Vagina (tissue), 2 donors: ENCODE data around the gene NHSL2. TPM values are rescaled to one million over a fixed set of nuclear protein-coding genes. Genes with fewer than 3 reads are reported as not detected.

Source experiments
- DNase-seq, 2 donors: peaks; one replicate each; pipeline ENCODE4 v3.0.0-alpha.2; 2017; ENCODE audit errors: extremely low spot score in 2 of 2
- H3K27ac ChIP-seq: fragments of 200-600 bp; sonication (generic); one replicate; pipeline ENCODE4 v1.5.1; 2019
- H3K27me3 ChIP-seq: fragments of 200-600 bp; sonication (generic); one replicate; pipeline ENCODE4 v1.5.1; 2019
- H3K36me3 ChIP-seq, 2 donors: fragments of 200-600 bp; sonication (generic); one replicate each; pipeline ENCODE4 v1.5.1; 2017 to 2019
- H3K4me1 ChIP-seq: fragments of 200-600 bp; sonication (generic); one replicate; pipeline ENCODE4 v1.5.1; 2019
- H3K4me3 ChIP-seq, 2 donors: fragments of 200-600 bp; sonication (generic); 1 replicate in 1 of 2; 2 replicates in 1 of 2; pipeline ENCODE4 v1.5.1; 2016 to 2019
- H3K9me3 ChIP-seq: fragments of 200-600 bp; sonication (generic); one replicate; pipeline ENCODE4 v1.5.1; 2019
- POLR2A ChIP-seq, 2 donors: fragments of 450-650 bp; IDR thresholded peaks; one replicate each; pipeline ENCODE4 v1.6.1; 2017; ENCODE audit warnings: antibody characterized with exemption in 2 of 2, mild to moderate bottlenecking in 2 of 2, moderate library complexity in 2 of 2
- POLR2AphosphoS5 ChIP-seq, 2 donors: sonication (generic); formaldehyde crosslinking; IDR thresholded peaks; one replicate each; pipeline ENCODE4 v1.9.0; 2017; ENCODE audit warnings: antibody characterized with exemption in 2 of 2, mild to moderate bottlenecking in 2 of 2, low read depth in 1 of 2; ENCODE audit not compliant: insufficient read depth in 1 of 2
- intact Hi-C: fragments of 100-400 bp; cut with DNase I; formaldehyde crosslinking; loops from one replicate; pipeline ENCODE4 v1.15.1; 2023
- total RNA-seq: library from RNA; depleted of rRNA; stranded (reverse); fragments of >200 nt; gene quantifications from one replicate; pipeline ENCODE4 v1.2.3, GENCODE V29; 2016
- TF ChIP-seq, protein P1 (sequence below), 3 experiments: fragments of 450-650 bp in 2 of 3; fragments of 200-600 bp in 1 of 3; sonication (generic) in 1 of 3; IDR thresholded peaks; one replicate each; pipeline ENCODE4 v1.5.1; 2017 to 2019; ENCODE audit warnings: antibody characterized with exemption in 3 of 3, mild to moderate bottlenecking in 2 of 3, moderate library complexity in 2 of 3

NHSL2 gene
- total RNA-seq, 1 donor from 2014 or later, result 12.3 TPM

DNA sequence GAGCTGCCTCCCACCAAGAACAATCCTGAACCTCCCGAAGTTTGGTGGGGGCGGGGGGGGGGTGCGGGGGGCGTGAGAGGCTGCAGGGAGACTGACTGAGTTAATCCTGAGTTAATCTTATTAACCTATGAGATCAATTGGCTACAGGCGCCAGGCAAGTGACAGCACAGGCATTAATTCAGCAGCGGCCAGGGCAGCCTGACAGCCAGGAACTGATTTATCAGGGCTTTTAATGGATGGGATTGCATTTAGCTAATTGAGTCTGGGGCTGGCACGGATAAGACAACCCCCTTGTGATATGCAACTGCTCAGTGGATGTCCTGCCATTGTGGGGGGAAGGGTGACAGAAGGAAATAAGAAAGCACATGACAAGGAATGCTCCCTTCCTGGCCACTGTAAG is 204.7 kb downstream of the NHSL2 start:
- TF ChIP-seq POLR2A (IDR thresholded peaks at IDR 0.05) (no peak), POLR2AphosphoS5 (IDR thresholded peaks at IDR 0.05; ENCODE audit: insufficient read depth in 1 of 2, low read depth in 1 of 2) (no peak)
- TF ChIP-seq, protein P1, sequence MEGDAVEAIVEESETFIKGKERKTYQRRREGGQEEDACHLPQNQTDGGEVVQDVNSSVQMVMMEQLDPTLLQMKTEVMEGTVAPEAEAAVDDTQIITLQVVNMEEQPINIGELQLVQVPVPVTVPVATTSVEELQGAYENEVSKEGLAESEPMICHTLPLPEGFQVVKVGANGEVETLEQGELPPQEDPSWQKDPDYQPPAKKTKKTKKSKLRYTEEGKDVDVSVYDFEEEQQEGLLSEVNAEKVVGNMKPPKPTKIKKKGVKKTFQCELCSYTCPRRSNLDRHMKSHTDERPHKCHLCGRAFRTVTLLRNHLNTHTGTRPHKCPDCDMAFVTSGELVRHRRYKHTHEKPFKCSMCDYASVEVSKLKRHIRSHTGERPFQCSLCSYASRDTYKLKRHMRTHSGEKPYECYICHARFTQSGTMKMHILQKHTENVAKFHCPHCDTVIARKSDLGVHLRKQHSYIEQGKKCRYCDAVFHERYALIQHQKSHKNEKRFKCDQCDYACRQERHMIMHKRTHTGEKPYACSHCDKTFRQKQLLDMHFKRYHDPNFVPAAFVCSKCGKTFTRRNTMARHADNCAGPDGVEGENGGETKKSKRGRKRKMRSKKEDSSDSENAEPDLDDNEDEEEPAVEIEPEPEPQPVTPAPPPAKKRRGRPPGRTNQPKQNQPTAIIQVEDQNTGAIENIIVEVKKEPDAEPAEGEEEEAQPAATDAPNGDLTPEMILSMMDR (IDR thresholded peaks at IDR 0.05), result no peak
- intact Hi-C loops, result no loop called here
- Histone ChIP-seq H3K4me1 (no peaks in the 10 kb centered on the region), H3K9me3 (no peaks in the 10 kb centered on the region), H3K4me3 (no peak overlapping the region), H3K27ac (no peak overlapping the region), H3K27me3 (no peaks in the 10 kb centered on the region), H3K36me3 (no peaks in the 10 kb centered on the region)
- no peak for DNase-seq

DNA sequence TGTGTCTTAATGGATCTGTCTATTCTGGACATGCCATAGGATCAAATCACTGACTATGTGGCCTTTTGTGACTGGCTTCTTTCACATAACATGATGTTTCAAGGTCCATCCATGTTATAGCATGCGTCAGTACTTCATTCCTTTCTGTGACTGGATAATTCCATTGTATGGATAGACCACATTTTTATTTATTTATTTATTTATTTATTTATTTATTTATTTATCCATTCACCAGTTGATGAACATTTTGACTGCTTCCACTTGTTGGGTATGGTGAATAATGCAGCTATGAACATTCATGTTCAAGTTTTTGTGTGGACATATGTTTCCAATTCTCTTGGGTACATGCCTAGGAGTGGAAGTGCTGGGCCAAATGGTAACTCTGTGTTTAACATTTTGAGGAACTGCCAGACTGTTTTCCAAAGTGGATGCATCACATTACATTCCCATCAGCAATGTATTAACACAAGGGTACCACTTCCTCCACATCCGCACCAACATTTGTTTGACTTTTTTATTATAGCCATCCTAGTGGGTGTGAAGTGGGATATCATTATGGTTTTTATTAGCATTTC is 207.1 kb downstream of the NHSL2 start:
- DNase-seq, result no peak
- no peaks in the 10 kb centered on the region for H3K27me3 ChIP-seq
- intact Hi-C loops, result no loop called here
- H3K4me1 ChIP-seq, result peaks cover 15% of the 10 kb centered on the region
- TF ChIP-seq POLR2A (IDR thresholded peaks at IDR 0.05) (no peak), POLR2AphosphoS5 (IDR thresholded peaks at IDR 0.05; ENCODE audit: insufficient read depth in 1 of 2, low read depth in 1 of 2) (no peak)
- TF ChIP-seq, protein P1 (IDR thresholded peaks at IDR 0.05), result no peak
- H3K9me3 ChIP-seq, result no peaks in the 10 kb centered on the region
- H3K36me3 ChIP-seq, result no peaks in the 10 kb centered on the region
- H3K27ac ChIP-seq, result no peak overlapping the region
- no peak overlapping the region for H3K4me3 ChIP-seq

DNA sequence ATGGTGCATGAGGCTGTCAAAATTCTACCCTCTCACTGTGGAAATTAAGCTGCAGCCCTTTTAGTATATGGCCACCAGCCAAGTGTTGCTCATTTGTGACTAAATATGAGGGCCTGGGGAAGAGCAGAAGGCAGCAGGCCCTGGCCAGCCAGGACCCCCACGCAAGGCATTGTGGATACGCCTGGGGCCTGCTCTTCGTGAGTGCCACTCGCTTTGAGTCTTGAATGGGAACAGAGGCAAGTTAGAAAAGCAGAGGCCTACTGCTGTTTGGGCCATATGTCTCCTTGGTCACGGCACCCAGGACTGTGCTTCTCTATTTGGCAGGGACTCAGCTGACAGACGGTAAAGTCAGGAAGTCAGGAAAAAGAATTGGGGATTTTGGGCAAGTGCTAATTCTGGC is 210.2 kb downstream of the NHSL2 start:
- Histone ChIP-seq H3K4me1 (peaks cover 23% of the 10 kb centered on the region), H3K4me3 (no peak overlapping the region), H3K9me3 (no peaks in the 10 kb centered on the region), H3K27ac (peak overlapping the region; percentile 11), H3K36me3 (no peaks in the 10 kb centered on the region), H3K27me3 (no peaks in the 10 kb centered on the region)
- TF ChIP-seq POLR2A (IDR thresholded peaks at IDR 0.05), result no peak
- TF ChIP-seq, protein P1 (IDR thresholded peaks at IDR 0.05), result no peak
- no peak for TF ChIP-seq POLR2AphosphoS5 (IDR thresholded peaks at IDR 0.05; ENCODE audit: insufficient read depth in 1 of 2, low read depth in 1 of 2)
- intact Hi-C loops, result no loop called here
- no peak for DNase-seq

DNA sequence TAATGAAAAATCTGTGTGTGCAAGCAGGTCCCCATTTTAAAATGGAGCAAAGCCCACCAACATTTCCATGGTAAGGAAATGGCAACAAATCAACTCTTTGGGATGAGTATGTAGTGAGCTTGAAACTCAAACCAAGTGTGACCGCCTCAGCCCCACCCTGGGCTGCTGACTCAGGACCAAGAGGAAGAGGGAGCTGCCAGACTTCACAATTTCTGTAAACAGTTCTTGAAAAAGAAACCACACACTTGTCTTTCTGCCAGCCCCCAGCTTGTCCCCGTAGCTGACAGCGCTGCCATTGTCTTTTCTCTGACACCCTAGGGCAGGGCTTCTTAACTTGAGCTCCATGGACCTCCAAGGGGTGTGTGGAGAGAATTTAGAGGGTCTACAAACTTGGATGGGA is 210.7 kb downstream of the NHSL2 start:
- no peaks in the 10 kb centered on the region for H3K27me3 ChIP-seq
- intact Hi-C loops, result no loop called here
- H3K4me1 ChIP-seq, result peaks cover 29% of the 10 kb centered on the region
- no peak for DNase-seq
- H3K4me3 ChIP-seq, result no peak overlapping the region
- no peaks in the 10 kb centered on the region for H3K9me3 ChIP-seq
- peak overlapping the region; percentile 11 for H3K27ac ChIP-seq
- TF ChIP-seq POLR2A (IDR thresholded peaks at IDR 0.05) (no peak), POLR2AphosphoS5 (IDR thresholded peaks at IDR 0.05; ENCODE audit: insufficient read depth in 1 of 2, low read depth in 1 of 2) (peak in 1 of 2 donors; percentile 43)
- TF ChIP-seq, protein P1 (IDR thresholded peaks at IDR 0.05), result no peak
- no peaks in the 10 kb centered on the region for H3K36me3 ChIP-seq

DNA sequence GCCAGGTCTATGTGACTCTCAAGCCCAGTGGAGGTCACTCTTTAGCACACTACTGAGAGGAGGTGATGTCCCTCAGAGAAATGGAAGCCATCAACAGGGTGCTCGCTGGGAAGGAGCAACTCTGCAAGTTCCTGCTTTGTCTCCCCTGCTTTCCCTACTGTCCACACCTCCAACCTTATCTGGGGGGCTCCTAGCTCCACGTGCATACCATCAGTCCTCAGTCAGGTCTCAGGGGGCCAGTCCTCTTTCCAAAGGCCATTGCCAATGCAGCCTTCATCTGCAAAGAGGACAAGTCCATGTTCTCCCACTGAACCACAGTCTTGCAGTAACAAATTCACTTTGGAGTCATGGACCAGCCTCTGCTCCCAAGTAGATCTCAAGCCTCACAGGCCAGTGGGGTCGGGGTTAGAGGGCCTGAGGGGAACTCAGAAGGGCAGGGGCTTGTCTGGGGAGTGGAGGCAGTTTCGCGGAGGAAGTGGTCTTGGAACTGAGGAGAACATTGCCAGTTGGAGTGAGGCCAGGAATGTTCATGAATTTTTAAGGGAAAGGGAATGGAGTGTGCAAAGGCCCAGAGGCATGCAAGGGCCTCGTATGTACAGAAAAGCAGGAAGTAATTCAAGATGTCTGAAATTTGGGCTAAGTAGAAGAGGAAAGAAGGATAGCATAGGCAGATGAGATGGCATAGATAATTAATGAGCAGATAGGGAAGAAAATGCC is 212.1 kb downstream of the NHSL2 start:
- H3K27ac ChIP-seq, result peak overlapping the region; percentile 46
- TF ChIP-seq POLR2A (IDR thresholded peaks at IDR 0.05) (no peak), POLR2AphosphoS5 (IDR thresholded peaks at IDR 0.05; ENCODE audit: insufficient read depth in 1 of 2, low read depth in 1 of 2) (no peak)
- TF ChIP-seq, protein P1 (IDR thresholded peaks at IDR 0.05), result no peak
- intact Hi-C loops, result no loop called here
- no peak for DNase-seq
- peaks cover 29% of the 10 kb centered on the region for H3K4me1 ChIP-seq
- no peak overlapping the region for H3K4me3 ChIP-seq
- H3K36me3 ChIP-seq, result no peaks in the 10 kb centered on the region
- no peaks in the 10 kb centered on the region for H3K27me3 ChIP-seq
- H3K9me3 ChIP-seq, result no peaks in the 10 kb centered on the region
